HEK293 (cell line): Measurements from ENCODE around the gene SH3TC1.

Source experiments
- CTCF ChIA-PET: fragments of 350-600 bp; formaldehyde crosslinking; extraction: SDS; loops from one replicate; lab custom pipeline; 2021; ENCODE audit warnings: antibody characterized with exemption; lab: Yijun Ruan, JAX
- POLR2A ChIA-PET: fragments of 300-600 bp; formaldehyde crosslinking; extraction: SDS; loops from one replicate; lab custom pipeline; 2020; ENCODE audit warnings: antibody characterized with exemption, inconsistent platforms; lab: Yijun Ruan, JAX
- H3K27ac ChIP-seq: fragments of 200-500 bp; sonication (Bioruptor generic); 2 replicates; pipeline ENCODE4 v1.5.1; 2014; ENCODE audit warnings: low read depth, low read length, control low read depth, inconsistent platforms; ENCODE audit errors: extremely low read depth
- H3K36me3 ChIP-seq, 2 experiments: fragments of 200-500 bp in 1 of 2; sonication (Bioruptor generic) in 1 of 2; 1 replicate in 1 of 2; 2 replicates in 1 of 2; pipeline ENCODE4 v1.5.1; 2014 to 2017; ENCODE audit warnings: inconsistent platforms in 2 of 2, low read length in 2 of 2; ENCODE audit not compliant: control insufficient read depth in 2 of 2, insufficient read depth in 1 of 2
- H3K4me1 ChIP-seq: fragments of 200-500 bp; sonication (Bioruptor generic); 2 replicates; pipeline ENCODE4 v1.5.1; 2014; ENCODE audit warnings: mild to moderate bottlenecking, low read length, inconsistent platforms; ENCODE audit not compliant: control insufficient read depth, insufficient read depth
- H3K4me3 ChIP-seq: 2 replicates; pipeline ENCODE4 v1.5.1; 2011; ENCODE audit warnings: low read depth, mild to moderate bottlenecking, control low read depth, low read length, moderate library complexity
- H3K9me3 ChIP-seq: fragments of 200-500 bp; sonication (Bioruptor generic); 2 replicates; pipeline ENCODE4 v1.5.1; 2014; ENCODE audit warnings: low read depth, low read length, inconsistent platforms; ENCODE audit not compliant: control insufficient read depth, insufficient read depth
- FEZF1 ChIP-seq: fragments of 450-650 bp; formaldehyde crosslinking; IDR thresholded peaks from 2 replicates; pipeline ENCODE4 v1.5.1; 2016; ENCODE audit warnings: missing biosample characterization, missing genetic modification characterization
- KLF1 ChIP-seq: fragments of 450-650 bp; formaldehyde crosslinking; IDR thresholded peaks from 2 replicates; pipeline ENCODE4 v1.5.1; 2016; ENCODE audit warnings: missing biosample characterization, missing genetic modification characterization
- MYNN ChIP-seq: fragments of 450-650 bp; formaldehyde crosslinking; IDR thresholded peaks from 2 replicates; pipeline ENCODE4 v1.5.1; 2016; ENCODE audit warnings: missing biosample characterization, missing genetic modification characterization, borderline replicate concordance
- PRDM6 ChIP-seq: fragments of 450-650 bp; formaldehyde crosslinking; IDR thresholded peaks from 2 replicates; pipeline ENCODE4 v1.5.1; 2017; ENCODE audit warnings: missing biosample characterization, missing genetic modification characterization
- SALL2 ChIP-seq: fragments of 450-650 bp; formaldehyde crosslinking; IDR thresholded peaks from 2 replicates; pipeline ENCODE4 v1.5.0; 2017; ENCODE audit warnings: missing biosample characterization, mild to moderate bottlenecking, missing genetic modification characterization, borderline replicate concordance
- SP7 ChIP-seq: fragments of 450-650 bp; formaldehyde crosslinking; IDR thresholded peaks from 2 replicates; pipeline ENCODE4 v1.5.1; 2016; ENCODE audit warnings: missing biosample characterization, missing genetic modification characterization
- ZFP69B ChIP-seq: fragments of 450-650 bp; formaldehyde crosslinking; IDR thresholded peaks from 2 replicates; pipeline ENCODE4 v1.5.1; 2016; ENCODE audit warnings: missing biosample characterization, missing genetic modification characterization
- ZNF132 ChIP-seq: fragments of 450-650 bp; formaldehyde crosslinking; IDR thresholded peaks from 2 replicates; pipeline ENCODE4 v1.5.1; 2017; ENCODE audit warnings: missing biosample characterization, missing genetic modification characterization, borderline replicate concordance
- ZNF2 ChIP-seq: fragments of 450-650 bp; formaldehyde crosslinking; IDR thresholded peaks from 2 replicates; pipeline ENCODE4 v1.5.1; 2016; ENCODE audit warnings: missing biosample characterization, missing genetic modification characterization
- ZNF311 ChIP-seq: fragments of 450-650 bp; formaldehyde crosslinking; IDR thresholded peaks from 2 replicates; pipeline ENCODE4 v1.5.1; 2017; ENCODE audit warnings: missing biosample characterization, missing genetic modification characterization, borderline replicate concordance
- ZNF324 ChIP-seq: fragments of 450-650 bp; formaldehyde crosslinking; IDR thresholded peaks from 2 replicates; pipeline ENCODE4 v1.5.1; 2016; ENCODE audit warnings: missing biosample characterization, missing genetic modification characterization
- ZNF354C ChIP-seq: fragments of 450-650 bp; formaldehyde crosslinking; IDR thresholded peaks from 2 replicates; pipeline ENCODE4 v1.5.1; 2016; ENCODE audit warnings: missing biosample characterization, missing genetic modification characterization, low read depth, borderline replicate concordance
- ZNF391 ChIP-seq: fragments of 450-650 bp; formaldehyde crosslinking; IDR thresholded peaks from 2 replicates; pipeline ENCODE4 v1.5.1; 2016; ENCODE audit warnings: low read depth, missing biosample characterization, missing genetic modification characterization, borderline replicate concordance
- ZNF423 ChIP-seq: fragments of 450-650 bp; formaldehyde crosslinking; IDR thresholded peaks from 2 replicates; pipeline ENCODE4 v1.5.1; 2016; ENCODE audit warnings: missing biosample characterization, missing genetic modification characterization
- ZNF529 ChIP-seq: fragments of 450-650 bp; formaldehyde crosslinking; IDR thresholded peaks from 2 replicates; pipeline ENCODE4 v1.5.1; 2017; ENCODE audit warnings: missing genetic modification characterization, missing biosample characterization; ENCODE audit not compliant: insufficient replicate concordance
- ZNF580 ChIP-seq: fragments of 450-650 bp; formaldehyde crosslinking; IDR thresholded peaks from 2 replicates; pipeline ENCODE4 v1.5.1; 2016; ENCODE audit warnings: missing biosample characterization, missing genetic modification characterization
- ZNF658 ChIP-seq: fragments of 450-650 bp; formaldehyde crosslinking; IDR thresholded peaks from 2 replicates; pipeline ENCODE4; 2016; ENCODE audit warnings: missing biosample characterization, missing genetic modification characterization
- ZNF660 ChIP-seq: fragments of 450-650 bp; IDR thresholded peaks from 2 replicates; pipeline ENCODE4 v1.5.1; 2018; ENCODE audit warnings: missing biosample characterization, mild to moderate bottlenecking, missing genetic modification characterization
- ZNF692 ChIP-seq: fragments of 450-650 bp; formaldehyde crosslinking; IDR thresholded peaks from 2 replicates; pipeline ENCODE4 v1.5.1; 2016; ENCODE audit warnings: missing biosample characterization, missing genetic modification characterization
- ZNF768 ChIP-seq: fragments of 450-650 bp; formaldehyde crosslinking; IDR thresholded peaks from 2 replicates; pipeline ENCODE4 v1.5.1; 2018; ENCODE audit warnings: missing biosample characterization, mild to moderate bottlenecking, missing genetic modification characterization
- ZNF837 ChIP-seq: fragments of 450-650 bp; formaldehyde crosslinking; IDR thresholded peaks from 2 replicates; pipeline ENCODE4 v1.5.1; 2016; ENCODE audit warnings: missing biosample characterization, missing genetic modification characterization
- TF ChIP-seq, protein P1 (sequence below): fragments of 450-650 bp; formaldehyde crosslinking; optimal IDR thresholded peaks from 2 replicates; pipeline ENCODE3; 2016; ENCODE audit warnings: missing biosample characterization, mild to moderate bottlenecking, missing genetic modification characterization
- TF ChIP-seq, protein P2 (sequence below): sonication (generic); formaldehyde crosslinking; IDR thresholded peaks from 2 replicates; pipeline ENCODE4 v1.8.1; 2022; ENCODE audit warnings: mild to moderate bottlenecking, moderate library complexity, missing genetic modification reagents

The SH3TC1 gene

GRCh38 chr4:8269535-8270417 is 70.7 kb downstream of the SH3TC1 start, which contains the start of gene HTRA3:
HTRA3 (plus strand) TSS chr4:8269754; CDS start chr4:8269969, 215 bp downstream.
- Histone ChIP-seq H3K36me3 (no peaks in the 10 kb centered on the region), H3K4me3 (peak within 1 kb of the TSS; percentile 12), H3K27ac (peak within 1 kb of the TSS; percentile 31; the same call in 1 of the 2 replicates), H3K4me1 (no peaks in the 10 kb centered on the region), H3K9me3 (no peaks in the 10 kb centered on the region)
- TF ChIP-seq ZFP69B (tag by site-specific recombination) (peak; percentile 63), ZNF768 (tag by site-specific recombination) (no peak), ZNF692 (peak; percentile 67), ZNF132 (tag by site-specific recombination) (no peak), KLF1 (tag by site-specific recombination) (peak; percentile 46)
- TF ChIP-seq, protein P1, sequence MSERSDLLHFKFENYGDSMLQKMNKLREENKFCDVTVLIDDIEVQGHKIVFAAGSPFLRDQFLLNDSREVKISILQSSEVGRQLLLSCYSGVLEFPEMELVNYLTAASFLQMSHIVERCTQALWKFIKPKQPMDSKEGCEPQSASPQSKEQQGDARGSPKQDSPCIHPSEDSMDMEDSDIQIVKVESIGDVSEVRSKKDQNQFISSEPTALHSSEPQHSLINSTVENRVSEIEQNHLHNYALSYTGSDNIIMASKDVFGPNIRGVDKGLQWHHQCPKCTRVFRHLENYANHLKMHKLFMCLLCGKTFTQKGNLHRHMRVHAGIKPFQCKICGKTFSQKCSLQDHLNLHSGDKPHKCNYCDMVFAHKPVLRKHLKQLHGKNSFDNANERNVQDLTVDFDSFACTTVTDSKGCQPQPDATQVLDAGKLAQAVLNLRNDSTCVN (tag by site-specific recombination) = peak; percentile 16
- CTCF ChIA-PET = no interaction called here
- POLR2A ChIA-PET = interaction anchor here (1.4 kb wide), 1 partner anchor 11 kb away, joined by 4 read pairs; no protein-coding TSS in a partner anchor

- POLR2A ChIA-PET = interaction anchor here (1.4 kb wide), 1 partner anchor 12 kb away, joined by 4 read pairs; no protein-coding TSS in a partner anchor
- TF ChIP-seq ZNF580 (tag by site-specific recombination) (no peak), ZNF529 (tag by site-specific recombination) (no peak), SALL2 (tag by site-specific recombination) (no peak), ZNF658 (tag by site-specific recombination) (no peak), ZNF837 (tag by site-specific recombination) (no peak)
- H3K4me1 ChIP-seq = no peaks in the 10 kb centered on the region
- H3K9me3 ChIP-seq = no peaks in the 10 kb centered on the region
- no peaks in the 10 kb centered on the region for H3K36me3 ChIP-seq
- CTCF ChIA-PET = no interaction called here
- H3K4me3 ChIP-seq = no peak overlapping the region
- H3K27ac ChIP-seq = no peak overlapping the region
Measured at GRCh38 chr4:8270418-8270771, 71.3 kb downstream of the SH3TC1 start.

DNA sequence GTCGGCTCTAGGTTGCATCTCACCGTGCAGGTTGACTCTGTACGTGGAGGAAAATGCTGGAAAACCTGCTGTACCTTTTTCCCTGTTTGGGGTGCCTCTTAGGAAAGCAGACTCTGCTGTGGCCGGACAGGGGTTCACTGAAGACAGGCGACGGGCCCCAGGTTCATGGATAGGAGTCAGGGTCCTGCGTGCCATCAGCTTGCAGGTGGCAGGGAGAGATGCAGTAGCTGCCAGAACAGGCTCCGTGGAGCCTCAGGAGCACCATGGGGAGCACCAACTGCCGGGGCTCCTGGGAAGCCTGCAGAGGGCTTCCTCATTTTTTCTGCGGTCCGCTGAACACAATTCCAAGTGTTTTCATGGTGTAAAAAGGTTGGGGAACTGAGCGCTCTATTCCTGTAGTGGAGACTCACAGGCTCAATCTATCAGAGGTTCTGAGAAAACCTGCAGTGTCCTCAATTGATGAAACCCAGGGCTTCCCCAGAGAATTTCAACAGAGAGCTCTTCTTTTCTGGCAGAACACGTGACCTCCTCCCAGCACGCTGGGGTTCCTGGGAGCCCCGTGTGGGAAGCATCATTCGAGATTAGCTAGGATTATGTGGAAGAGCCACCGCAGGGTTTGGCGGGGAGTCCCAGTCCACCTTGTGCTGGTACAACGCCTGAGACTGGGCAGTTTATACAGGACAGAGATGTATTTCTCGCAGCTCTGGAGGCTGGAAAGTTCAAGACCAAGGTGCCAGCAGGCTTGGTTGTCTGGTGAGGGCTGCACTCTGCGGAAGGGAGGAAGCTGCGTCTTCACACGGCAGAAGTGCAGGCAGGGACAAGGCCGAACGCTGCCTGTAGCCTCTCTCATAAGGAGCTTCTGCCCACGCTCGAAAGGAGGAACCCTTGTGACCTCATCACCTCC is 72.1 kb downstream of the SH3TC1 start:
- Histone ChIP-seq H3K27ac (no peak overlapping the region), H3K9me3 (no peaks in the 10 kb centered on the region), H3K4me1 (no peaks in the 10 kb centered on the region), H3K4me3 (no peak overlapping the region), H3K36me3 (no peaks in the 10 kb centered on the region)
- POLR2A ChIA-PET = no interaction called here
- CTCF ChIA-PET = interaction anchor here (1.4 kb wide), 1 partner anchor 23 kb away, joined by 4 read pairs; no protein-coding TSS in a partner anchor
- no peak for TF ChIP-seq ZNF423 (tag by site-specific recombination)
- TF ChIP-seq ZNF324 (tag by site-specific recombination) = no peak
- TF ChIP-seq SP7 (tag by site-specific recombination) = no peak
- TF ChIP-seq ZNF354C (tag by site-specific recombination) = no peak
- TF ChIP-seq MYNN (tag by site-specific recombination) = no peak
- TF ChIP-seq ZNF2 (tag by site-specific recombination) = no peak
- TF ChIP-seq ZNF311 (tag by site-specific recombination) = no peak
- no peak for TF ChIP-seq PRDM6 (tag by site-specific recombination)
- TF ChIP-seq, protein P2, sequence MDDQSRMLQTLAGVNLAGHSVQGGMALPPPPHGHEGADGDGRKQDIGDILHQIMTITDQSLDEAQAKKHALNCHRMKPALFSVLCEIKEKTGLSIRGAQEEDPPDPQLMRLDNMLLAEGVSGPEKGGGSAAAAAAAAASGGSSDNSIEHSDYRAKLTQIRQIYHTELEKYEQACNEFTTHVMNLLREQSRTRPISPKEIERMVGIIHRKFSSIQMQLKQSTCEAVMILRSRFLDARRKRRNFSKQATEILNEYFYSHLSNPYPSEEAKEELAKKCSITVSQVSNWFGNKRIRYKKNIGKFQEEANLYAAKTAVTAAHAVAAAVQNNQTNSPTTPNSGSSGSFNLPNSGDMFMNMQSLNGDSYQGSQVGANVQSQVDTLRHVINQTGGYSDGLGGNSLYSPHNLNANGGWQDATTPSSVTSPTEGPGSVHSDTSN (CRISPR knock-in tag) = no peak
- TF ChIP-seq ZNF660 (tag by site-specific recombination) = no peak
- no peak for TF ChIP-seq ZNF391
- TF ChIP-seq FEZF1 (tag by site-specific recombination) = no peak
